ENCODE results near the gene PLOD2.

PLOD2 gene

GRCh38 chr3:146165877-146166276, 4.9 kb upstream of the PLOD2 start:
- no peak for DNase-seq (ENCODE audit: low spot score)

GRCh38 chr3:146164971-146165769, 4.2 kb upstream of the PLOD2 start:
- DNase-seq (ENCODE audit: low spot score), result no peak

- no peak for DNase-seq (ENCODE audit: low spot score)
These were observed 3.5 kb upstream of the PLOD2 start for GRCh38 chr3:146164506-146164905.

- DNase-seq (ENCODE audit: low spot score), result no peak
These were observed 3.1 kb upstream of the PLOD2 start for GRCh38 chr3:146164071-146164470.

- no peak for DNase-seq (ENCODE audit: low spot score)
These were observed 2.6 kb upstream of the PLOD2 start for GRCh38 chr3:146163584-146163983.

GRCh38 chr3:146162561-146162960, 1.6 kb upstream of the PLOD2 start:
- no peak for DNase-seq (ENCODE audit: low spot score)

GRCh38 chr3:146161663-146162002, 649 bp upstream of the PLOD2 start:
- no peak for DNase-seq (ENCODE audit: low spot score)

GRCh38 chr3:146160321-146160963, 542 bp downstream of the PLOD2 start:
- peak; percentile 76 for DNase-seq (ENCODE audit: low spot score)

GRCh38 chr3:146159616-146160320, 1.2 kb downstream of the PLOD2 start:
- DNase-seq (ENCODE audit: low spot score), result no peak

- DNase-seq (ENCODE audit: low spot score), result no peak
These were observed 1.9 kb downstream of the PLOD2 start for GRCh38 chr3:146159037-146159436.

- no peak for DNase-seq (ENCODE audit: low spot score)
These were observed 3.5 kb downstream of the PLOD2 start for GRCh38 chr3:146157325-146158060.

GRCh38 chr3:146156666-146157314, 4.2 kb downstream of the PLOD2 start:
- DNase-seq (ENCODE audit: low spot score), result no peak

- no peak for DNase-seq (ENCODE audit: low spot score)
These were observed 4.9 kb downstream of the PLOD2 start for GRCh38 chr3:146156095-146156494.

GRCh38 chr3:146154995-146155394, 6.0 kb downstream of the PLOD2 start:
- DNase-seq (ENCODE audit: low spot score), result no peak

GRCh38 chr3:146154316-146154715, 6.7 kb downstream of the PLOD2 start:
- no peak for DNase-seq (ENCODE audit: low spot score)

GRCh38 chr3:146153429-146153828, 7.6 kb downstream of the PLOD2 start:
- no peak for DNase-seq (ENCODE audit: low spot score)

GRCh38 chr3:146152834-146153233, 8.2 kb downstream of the PLOD2 start:
- DNase-seq (ENCODE audit: low spot score), result no peak

- no peak for DNase-seq (ENCODE audit: low spot score)
These were observed 12.5 kb downstream of the PLOD2 start for GRCh38 chr3:146148468-146148931.

- DNase-seq (ENCODE audit: low spot score), result no peak
These were observed 15.3 kb downstream of the PLOD2 start for GRCh38 chr3:146145642-146146041.

- no peak for DNase-seq (ENCODE audit: low spot score)
These were observed 18.2 kb downstream of the PLOD2 start for GRCh38 chr3:146142757-146143156.

GRCh38 chr3:146139586-146140110, 21.3 kb downstream of the PLOD2 start:
- DNase-seq (ENCODE audit: low spot score), result no peak

- no peak for DNase-seq (ENCODE audit: low spot score)
These were observed 22.1 kb downstream of the PLOD2 start for GRCh38 chr3:146138902-146139301.
